ENCODE measurements around the gene HOXD12. TPM values are rescaled to one million over a fixed set of nuclear protein-coding genes. Genes with fewer than 3 reads are reported as not detected.

The HOXD12 gene
- total RNA-seq, 1 experiment from 2014 or later, result 0.58 TPM

GRCh38 chr2:176117823-176118371 is 18.3 kb downstream of the HOXD12 start:
- Histone ChIP-seq H3K36me3 (ENCODE audit: insufficient read depth, low read length, poor library complexity, severe bottlenecking) (peaks cover 77% of the 10 kb centered on the region), H3K27ac (ENCODE audit: low read depth, low read length, poor library complexity, severe bottlenecking) (peak overlapping the region; percentile 88), H3K27me3 (replicated peaks; ENCODE audit: insufficient read depth, low read depth, low read length, poor library complexity) (no peaks in the 10 kb centered on the region), H3K4me3 (ENCODE audit: low read depth, low read length, poor library complexity, severe bottlenecking) (peak overlapping the region; percentile 73), H3K4me1 (ENCODE audit: insufficient read depth, low read length, poor library complexity, severe bottlenecking) (peaks cover 47% of the 10 kb centered on the region), H3K9me3 (ENCODE audit: low read depth, low read length, poor library complexity, severe bottlenecking) (no peaks in the 10 kb centered on the region)
- POLR2A ChIA-PET (ENCODE audit: low non-redundant PET), result no interaction called here
- intact Hi-C loops (cut with micrococcal nuclease; ENCODE audit: unreplicated experiment), result no loop called here
- DNase-seq (ENCODE audit: low spot score), result peak; percentile 39
- CTCF ChIA-PET, result interaction anchor here (0.5 kb wide), 1 partner anchor 10 kb away, joined by 7 read pairs; no protein-coding TSS in a partner anchor
- no TSS peak for BruUV-seq (replicated peaks)
- TF ChIP-seq CTCF (conservative IDR thresholded peaks at IDR 0.05; ENCODE audit: low read depth, low read length) (no peak), EZH2 (IDR thresholded peaks at IDR 0.05; ENCODE audit: borderline replicate concordance, low read depth, low read length, poor library complexity, severe bottlenecking) (no peak)

GRCh38 chr2:176118601-176119339 is 19.2 kb downstream of the HOXD12 start:
- CTCF ChIA-PET, result no interaction called here
- TF ChIP-seq EZH2 (IDR thresholded peaks at IDR 0.05; ENCODE audit: borderline replicate concordance, low read depth, low read length, poor library complexity, severe bottlenecking), result no peak
- peak; percentile 89 for TF ChIP-seq CTCF (conservative IDR thresholded peaks at IDR 0.05; ENCODE audit: low read depth, low read length)
- Histone ChIP-seq H3K27me3 (replicated peaks; ENCODE audit: insufficient read depth, low read depth, low read length, poor library complexity) (no peaks in the 10 kb centered on the region), H3K9me3 (ENCODE audit: low read depth, low read length, poor library complexity, severe bottlenecking) (no peaks in the 10 kb centered on the region), H3K36me3 (ENCODE audit: insufficient read depth, low read length, poor library complexity, severe bottlenecking) (peaks cover 75% of the 10 kb centered on the region), H3K4me3 (ENCODE audit: low read depth, low read length, poor library complexity, severe bottlenecking) (peak overlapping the region; percentile 73), H3K4me1 (ENCODE audit: insufficient read depth, low read length, poor library complexity, severe bottlenecking) (peaks cover 44% of the 10 kb centered on the region), H3K27ac (ENCODE audit: low read depth, low read length, poor library complexity, severe bottlenecking) (peak overlapping the region; percentile 88)
- peak; percentile 90 for DNase-seq (ENCODE audit: low spot score)
- intact Hi-C loops (cut with micrococcal nuclease; ENCODE audit: unreplicated experiment), result no loop called here
- POLR2A ChIA-PET (ENCODE audit: low non-redundant PET), result no interaction called here
- BruUV-seq (replicated peaks), result no TSS peak

DNA sequence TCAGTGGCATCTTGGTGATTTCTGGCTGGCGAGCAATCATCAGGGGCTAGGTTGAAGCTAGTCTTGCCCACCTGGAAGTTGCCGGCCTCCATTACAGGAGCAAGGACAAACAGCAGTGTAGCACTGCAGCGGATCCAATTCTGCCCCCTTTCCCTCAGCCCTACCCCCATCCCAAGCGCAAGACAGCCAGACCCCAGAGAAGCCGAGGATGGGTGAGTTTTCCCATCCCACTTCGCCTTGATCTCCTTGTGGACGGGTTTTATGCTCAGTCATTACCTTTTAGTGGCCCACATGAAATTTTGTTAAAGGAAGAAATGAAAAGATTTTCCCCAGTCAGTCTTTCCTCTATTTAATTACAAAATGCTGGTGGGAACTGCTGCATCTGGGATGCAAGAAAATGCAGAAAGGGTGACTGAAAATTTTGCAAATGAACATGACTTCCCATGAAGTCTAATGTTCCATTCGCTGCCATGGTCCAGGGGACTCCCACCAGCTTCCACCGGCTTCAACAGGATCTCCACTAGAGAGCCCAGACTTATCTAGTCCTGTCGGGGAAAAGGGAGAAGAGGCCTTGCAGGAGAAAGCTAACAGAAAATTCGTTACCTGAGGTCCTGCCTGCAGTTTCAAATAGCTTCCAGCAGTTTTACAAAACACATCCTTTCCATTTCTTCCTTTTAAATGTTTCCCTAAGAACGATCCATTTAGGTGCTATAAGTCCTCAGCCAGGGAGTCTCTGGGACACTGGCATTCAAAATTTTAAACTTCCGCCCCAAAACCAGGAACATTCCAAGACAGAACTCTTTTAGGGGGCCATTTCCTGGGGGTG is 21.0 kb downstream of the HOXD12 start:
- Histone ChIP-seq H3K27me3 (replicated peaks; ENCODE audit: insufficient read depth, low read depth, low read length, poor library complexity) (no peaks in the 10 kb centered on the region), H3K27ac (ENCODE audit: low read depth, low read length, poor library complexity, severe bottlenecking) (peak overlapping the region; percentile 98), H3K36me3 (ENCODE audit: insufficient read depth, low read length, poor library complexity, severe bottlenecking) (peaks cover 76% of the 10 kb centered on the region), H3K9me3 (ENCODE audit: low read depth, low read length, poor library complexity, severe bottlenecking) (no peaks in the 10 kb centered on the region), H3K4me3 (ENCODE audit: low read depth, low read length, poor library complexity, severe bottlenecking) (peak overlapping the region; percentile 71), H3K4me1 (ENCODE audit: insufficient read depth, low read length, poor library complexity, severe bottlenecking) (peaks cover 52% of the 10 kb centered on the region)
- DNase-seq (ENCODE audit: low spot score), result peak; percentile 50
- intact Hi-C loops (cut with micrococcal nuclease; ENCODE audit: unreplicated experiment), result loop anchor here (10.0 kb wide), 1 partner anchor 1634 kb away; no protein-coding TSS in a partner anchor
- CTCF ChIA-PET, result interaction anchor here (0.6 to 2.1 kb wide), 3 partner anchors 9 to 1023 kb away, joined by 3 to 7 read pairs (median 3); no protein-coding TSS in a partner anchor
- no peak for TF ChIP-seq CTCF (conservative IDR thresholded peaks at IDR 0.05; ENCODE audit: low read depth, low read length)
- TF ChIP-seq EZH2 (IDR thresholded peaks at IDR 0.05; ENCODE audit: borderline replicate concordance, low read depth, low read length, poor library complexity, severe bottlenecking), result no peak
- POLR2A ChIA-PET (ENCODE audit: low non-redundant PET), result interaction anchor here (0.6 kb wide), 1 partner anchor 10 kb away, joined by 5 read pairs; no protein-coding TSS in a partner anchor
- BruUV-seq (replicated peaks), result no TSS peak
